Erythroblast (primary cell): ENCODE data around the gene DENND1C.

ENCODE experiments used
- GATA1 ChIP-seq: IDR thresholded peaks from 2 replicates; pipeline ENCODE4 v1.6.1; 2011; ENCODE audit warnings: low read depth, mild to moderate bottlenecking, control low read depth, low read length, moderate library complexity
- POLR2A ChIP-seq: IDR thresholded peaks from 2 replicates; pipeline ENCODE4 v1.6.1; 2011; ENCODE audit warnings: mild to moderate bottlenecking, low read length

DNA sequence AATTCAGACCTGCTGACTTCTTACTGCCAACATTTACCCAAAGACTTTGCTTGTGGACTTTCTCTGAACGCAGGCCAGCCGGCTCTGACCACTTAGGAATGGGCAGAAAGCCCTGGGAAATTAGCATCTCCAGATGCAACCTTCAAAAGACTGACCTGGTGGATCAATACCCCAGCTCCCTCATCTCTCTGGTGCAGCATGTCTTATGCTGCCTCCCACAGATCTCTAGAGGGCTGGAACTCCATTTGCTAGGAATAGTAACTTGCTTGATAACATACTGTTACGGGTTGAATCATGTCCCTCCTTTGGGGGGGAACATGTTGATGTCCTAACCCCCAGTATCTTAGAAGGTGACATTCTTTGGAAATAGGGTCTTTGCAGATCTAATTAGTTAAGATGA is 35.1 kb downstream of the DENND1C start:
- TF ChIP-seq POLR2A (no peak), GATA1 (no peak)
